CD8-positive, alpha-beta memory T cell (primary cell): Measurements from ENCODE around the gene ZBTB7A. TPM values are rescaled to one million over a fixed set of nuclear protein-coding genes. Genes with fewer than 3 reads are reported as not detected.

ENCODE experiments used
- CTCF ChIA-PET: fragments of 350-600 bp; sonication (Branson Sonifier 250); formaldehyde crosslinking; loops from one replicate; lab custom pipeline; 2021; ENCODE audit warnings: antibody characterized with exemption; lab: Charles Lee
- POLR2A ChIA-PET: fragments of 350-600 bp; sonication (Branson Sonifier 250); formaldehyde crosslinking; loops from one replicate; lab custom pipeline; 2021; ENCODE audit warnings: antibody characterized with exemption; lab: Charles Lee
- DNase-seq, 5 donors: peaks; one replicate each; pipeline versions ENCODE4 v3.0.0 to v3.0.0-alpha.2; 2020 to 2022; ENCODE audit warnings: mixed read lengths in 1 of 5
- H3K27ac ChIP-seq: one replicate; pipeline ENCODE4 v1.7.0; 2013; ENCODE audit warnings: low read depth, mild to moderate bottlenecking, low read length, moderate library complexity
- H3K27me3 ChIP-seq: 2 replicates; pipeline ENCODE4 v1.7.0; 2013; ENCODE audit warnings: low read length, mild to moderate bottlenecking; ENCODE audit not compliant: insufficient read depth, poor library complexity, severe bottlenecking
- H3K36me3 ChIP-seq: 2 replicates; pipeline ENCODE4 v1.7.0; 2013; ENCODE audit warnings: mild to moderate bottlenecking, low read length, moderate library complexity; ENCODE audit not compliant: insufficient read depth
- H3K4me1 ChIP-seq: 2 replicates; pipeline ENCODE4 v1.7.0; 2013; ENCODE audit warnings: mild to moderate bottlenecking, low read length, moderate library complexity; ENCODE audit not compliant: insufficient read depth
- H3K4me3 ChIP-seq: 2 replicates; pipeline ENCODE4 v1.7.0; 2013; ENCODE audit warnings: mild to moderate bottlenecking, low read length
- H3K9me3 ChIP-seq: 2 replicates; pipeline ENCODE4 v1.7.0; 2013; ENCODE audit warnings: mild to moderate bottlenecking, low read length
- H3K27ac Mint-ChIP-seq, 8 donors: one replicate each; pipeline ENCODE4 v1.8.0; 2020 to 2021; ENCODE audit warnings: mixed read lengths in 8 of 8, mild to moderate bottlenecking in 6 of 8, inconsistent platforms in 3 of 8, moderate library complexity in 3 of 8
- H3K27me3 Mint-ChIP-seq, 2 donors: one replicate each; pipeline ENCODE4 v1.8.0; 2020 to 2021; ENCODE audit warnings: mixed read lengths in 2 of 2, mild to moderate bottlenecking in 1 of 2, moderate library complexity in 1 of 2
- H3K36me3 Mint-ChIP-seq, 3 donors: one replicate each; pipeline ENCODE4 v1.8.0; 2020 to 2021; ENCODE audit warnings: mixed read lengths in 3 of 3, inconsistent platforms in 1 of 3, mild to moderate bottlenecking in 1 of 3
- H3K4me1 Mint-ChIP-seq, 3 donors: one replicate each; pipeline ENCODE4 v1.8.0; 2020 to 2021; ENCODE audit warnings: mixed read lengths in 3 of 3, inconsistent platforms in 1 of 3, mild to moderate bottlenecking in 1 of 3
- H3K4me3 Mint-ChIP-seq, 7 donors: one replicate each; pipeline ENCODE4 v1.8.0; 2020 to 2021; ENCODE audit warnings: mixed read lengths in 7 of 7, mild to moderate bottlenecking in 6 of 7, moderate library complexity in 4 of 7, inconsistent platforms in 2 of 7
- H3K9me3 Mint-ChIP-seq, 5 donors: one replicate each; pipeline ENCODE4 v1.8.0; 2020 to 2022; ENCODE audit warnings: mixed read lengths in 5 of 5, mild to moderate bottlenecking in 3 of 5, moderate library complexity in 2 of 5, inconsistent platforms in 1 of 5
- polyA plus RNA-seq: library from polyadenylated mRNA; unstranded; fragments of 300-500 nt; fragmentation: Illumina TruSeq; gene quantifications from one replicate; pipeline ENCODE4 v1.2.3, GENCODE V29; 2021
- total RNA-seq, 2 experiments: library from RNA; stranded (reverse); gene quantifications; one replicate each; pipeline ENCODE4 v1.2.3, GENCODE V29; 2021

Gene ZBTB7A
- total and polyA plus RNA-seq, 3 experiments from 2014 or later = 44.1 to 86.1 (median 46.8) TPM

GRCh38 chr19:4065430-4066175 lies 1.1 kb downstream of the ZBTB7A start:
- H3K36me3 Mint-ChIP-seq = peaks cover 0 to 14% (median 0%) of the 10 kb centered on the region in 3 donors
- H3K27ac Mint-ChIP-seq = peak overlapping the region in 7 of 8 donors; percentile 17 to 74 (median 51)
- H3K36me3 ChIP-seq = no peaks in the 10 kb centered on the region
- DNase-seq = peak; percentile 95 to 98 (median 98)
- no peaks in the 10 kb centered on the region for H3K9me3 ChIP-seq
- H3K9me3 Mint-ChIP-seq = no peaks in the 10 kb centered on the region
- H3K27ac ChIP-seq = no peak overlapping the region
- peaks cover 56% of the 10 kb centered on the region for H3K4me1 ChIP-seq
- H3K4me1 Mint-ChIP-seq = peaks cover 34 to 54% (median 38%) of the 10 kb centered on the region in 3 donors
- POLR2A ChIA-PET = interaction anchor here (0.7 to 3.6 kb wide), 9 partner anchors 8 to 81 kb away, joined by 3 to 35 read pairs (median 6); partner anchors contain the start of genes EEF2 and PIAS4
- no peaks in the 10 kb centered on the region for H3K27me3 ChIP-seq
- H3K4me3 ChIP-seq = no peak overlapping the region
- H3K27me3 Mint-ChIP-seq = peaks cover 0 to 3% of the 10 kb centered on the region in 2 donors
- peak overlapping the region; percentile 67 to 89 (median 80) for H3K4me3 Mint-ChIP-seq
- CTCF ChIA-PET = interaction anchor here (0.6 to 1.8 kb wide), 4 partner anchors 12 to 768 kb away, joined by 3 to 7 read pairs (median 4); partner anchors contain the start of gene EEF2

GRCh38 chr19:4064496-4065260 lies 2.0 kb downstream of the ZBTB7A start:
- CTCF ChIA-PET = interaction anchor here (1.1 to 1.3 kb wide), 3 partner anchors 56 to 79 kb away, joined by 3 to 4 read pairs (median 3); partner anchors contain the start of gene EEF2
- Histone ChIP-seq H3K9me3 (no peaks in the 10 kb centered on the region), H3K27ac (peak overlapping the region; percentile 70), H3K4me3 (peak overlapping the region; percentile 58), H3K36me3 (no peaks in the 10 kb centered on the region), H3K4me1 (peaks cover 60% of the 10 kb centered on the region), H3K27me3 (no peaks in the 10 kb centered on the region)
- Mint-ChIP-seq H3K27me3 (peaks cover 0 to 4% of the 10 kb centered on the region in 2 donors), H3K4me3 (peak overlapping the region; percentile 88 to 98 (median 91)), H3K9me3 (no peaks in the 10 kb centered on the region), H3K4me1 (peaks cover 36 to 59% (median 41%) of the 10 kb centered on the region in 3 donors), H3K27ac (peak overlapping the region in 6 of 8 donors; percentile 40 to 96 (median 52)), H3K36me3 (peaks cover 0 to 16% (median 0%) of the 10 kb centered on the region in 3 donors)
- peak; percentile 49 to 78 (median 64) for DNase-seq
- POLR2A ChIA-PET = interaction anchor here (0.7 to 1.0 kb wide), 3 partner anchors 40 to 80 kb away, joined by 3 to 6 read pairs (median 3); partner anchors contain the start of gene EEF2

GRCh38 chr19:4064149-4064495 lies 2.6 kb downstream of the ZBTB7A start:
- POLR2A ChIA-PET = interaction anchor here (1.0 kb wide), 1 partner anchor 40 kb away, joined by 3 read pairs; no protein-coding TSS in a partner anchor
- DNase-seq = no peak
- H3K27ac ChIP-seq = peak overlapping the region; percentile 70

DNA sequence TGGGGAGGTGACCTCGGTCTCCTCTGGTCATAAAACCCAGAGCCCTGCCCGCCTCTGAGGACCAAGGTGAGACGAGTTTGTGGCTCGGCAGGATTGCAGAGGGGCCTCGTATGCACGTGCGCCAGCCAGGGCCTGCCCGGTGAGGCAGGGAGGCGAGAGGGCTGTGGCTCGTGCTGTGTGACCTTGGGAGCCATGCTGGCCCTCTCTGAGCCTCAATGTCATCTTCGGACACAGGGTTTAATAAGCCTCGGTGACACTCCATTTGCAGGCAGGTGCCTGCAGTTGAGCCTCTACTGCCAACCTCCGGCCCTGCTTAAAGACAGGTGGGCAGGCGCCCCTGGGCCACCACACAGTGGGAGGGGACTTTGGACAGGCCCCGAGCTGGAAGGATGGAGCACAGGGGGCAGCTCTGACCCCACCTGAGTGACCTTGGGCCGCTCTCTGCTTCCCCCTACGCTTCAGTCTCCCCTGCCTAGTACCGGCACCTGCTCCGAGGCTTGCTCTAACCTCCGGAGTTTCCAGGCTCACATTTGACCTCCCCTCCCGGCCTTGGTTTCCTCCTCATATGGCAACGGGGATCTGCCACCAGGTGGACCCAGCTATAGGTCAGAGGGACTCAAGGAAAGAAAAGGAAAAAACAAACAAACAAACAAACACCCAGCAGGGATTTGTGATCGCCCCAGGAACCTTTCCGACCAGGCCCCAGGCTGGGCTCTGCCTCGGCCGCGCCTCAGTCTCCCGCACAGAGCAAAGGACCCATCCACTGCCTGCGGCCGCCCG lies 3.1 kb downstream of the ZBTB7A start:
- no peaks in the 10 kb centered on the region for H3K9me3 Mint-ChIP-seq
- CTCF ChIA-PET = interaction anchor here (1.1 to 1.3 kb wide), 2 partner anchors 55 to 73 kb away, joined by 3 to 4 read pairs; no protein-coding TSS in a partner anchor
- H3K4me3 Mint-ChIP-seq = peak overlapping the region; percentile 88 to 98 (median 91)
- Histone ChIP-seq H3K4me1 (peaks cover 59% of the 10 kb centered on the region), H3K36me3 (no peaks in the 10 kb centered on the region), H3K27ac (peak overlapping the region; percentile 70), H3K9me3 (no peaks in the 10 kb centered on the region), H3K27me3 (no peaks in the 10 kb centered on the region), H3K4me3 (peak overlapping the region; percentile 58)
- peaks cover 25 to 58% (median 32%) of the 10 kb centered on the region in 3 donors for H3K4me1 Mint-ChIP-seq
- no peak for DNase-seq
- H3K27me3 Mint-ChIP-seq = peaks cover 0 to 4% of the 10 kb centered on the region in 2 donors
- H3K36me3 Mint-ChIP-seq = peaks cover 0 to 16% (median 0%) of the 10 kb centered on the region in 3 donors
- H3K27ac Mint-ChIP-seq = peak overlapping the region; percentile 84 to 98 (median 94)
- POLR2A ChIA-PET = no interaction called here

More at GRCh38 chr19:4064149-4064495, 2.6 kb downstream of the ZBTB7A start:
- Histone ChIP-seq H3K4me1 (peaks cover 60% of the 10 kb centered on the region), H3K4me3 (peak overlapping the region; percentile 58), H3K9me3 (no peaks in the 10 kb centered on the region), H3K27me3 (no peaks in the 10 kb centered on the region), H3K36me3 (no peaks in the 10 kb centered on the region)
- CTCF ChIA-PET = interaction anchor here (1.1 to 1.3 kb wide), 3 partner anchors 55 to 78 kb away, joined by 3 to 4 read pairs (median 3); partner anchors contain the start of gene EEF2
- no peaks in the 10 kb centered on the region for H3K9me3 Mint-ChIP-seq
- peaks cover 30 to 59% (median 37%) of the 10 kb centered on the region in 3 donors for H3K4me1 Mint-ChIP-seq
- H3K27ac Mint-ChIP-seq = peak overlapping the region; percentile 84 to 98 (median 94)
- peaks cover 0 to 4% of the 10 kb centered on the region in 2 donors for H3K27me3 Mint-ChIP-seq
- H3K4me3 Mint-ChIP-seq = peak overlapping the region; percentile 88 to 98 (median 91)
- peaks cover 0 to 16% (median 0%) of the 10 kb centered on the region in 3 donors for H3K36me3 Mint-ChIP-seq

GRCh38 chr19:4062419-4063368 lies 4.0 kb downstream of the ZBTB7A start:
- Mint-ChIP-seq H3K27me3 (peaks cover 0 to 2% of the 10 kb centered on the region in 2 donors), H3K27ac (peak overlapping the region; percentile 29 to 96 (median 86)), H3K4me3 (peak overlapping the region; percentile 88 to 98 (median 91)), H3K4me1 (peaks cover 19 to 58% (median 30%) of the 10 kb centered on the region in 3 donors), H3K36me3 (peaks cover 0 to 17% (median 0%) of the 10 kb centered on the region in 3 donors), H3K9me3 (no peaks in the 10 kb centered on the region)
- ChIA-PET POLR2A (interaction anchor here (2.9 kb wide), 1 partner anchor 42 kb away, joined by 15 read pairs; no protein-coding TSS in a partner anchor), CTCF (interaction anchor here (1.5 kb wide), 1 partner anchor 77 kb away, joined by 5 read pairs; no protein-coding TSS in a partner anchor)
- H3K4me3 ChIP-seq = peak overlapping the region; percentile 58
- peaks cover 52% of the 10 kb centered on the region for H3K4me1 ChIP-seq
- H3K36me3 ChIP-seq = no peaks in the 10 kb centered on the region
- no peaks in the 10 kb centered on the region for H3K9me3 ChIP-seq
- H3K27me3 ChIP-seq = no peaks in the 10 kb centered on the region
- no peak overlapping the region for H3K27ac ChIP-seq
- DNase-seq = no peak

DNA sequence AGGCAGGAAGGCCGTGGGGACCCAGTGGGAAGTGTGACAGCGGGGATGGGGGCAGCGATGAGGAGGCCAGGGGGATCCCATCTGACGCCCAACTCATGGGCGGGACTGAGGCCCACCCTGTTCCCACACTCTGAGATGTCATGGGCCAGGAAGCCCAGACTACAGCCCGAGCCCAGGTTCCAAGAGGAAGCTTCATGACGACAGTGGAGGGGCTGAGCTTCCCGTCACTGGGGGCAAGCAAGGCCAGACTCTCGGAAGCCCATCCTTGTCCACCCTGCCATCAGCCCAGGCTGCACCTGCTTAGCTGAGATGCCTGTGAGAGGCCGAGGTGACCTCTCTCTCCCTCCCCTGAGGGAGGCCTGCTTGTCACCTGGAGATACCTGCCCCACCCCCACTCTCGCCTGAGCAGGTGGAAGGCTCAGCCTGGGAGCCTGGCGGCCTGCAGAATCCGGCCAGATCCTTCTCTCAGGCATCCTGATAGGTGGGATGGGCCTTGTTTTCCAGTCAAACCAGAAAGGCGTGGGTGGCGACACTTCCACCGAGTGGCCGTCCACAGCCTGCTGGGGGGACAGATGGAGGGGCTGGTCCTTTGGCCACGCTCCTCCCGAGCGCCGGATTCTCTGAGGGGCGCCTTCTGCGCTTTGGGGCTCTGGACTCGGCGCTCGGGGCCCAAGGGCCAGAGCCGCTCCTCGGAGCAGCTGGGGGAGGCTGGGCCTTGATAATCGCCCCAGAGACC lies 4.8 kb downstream of the ZBTB7A start:
- peaks cover 25 to 63% (median 34%) of the 10 kb centered on the region in 3 donors for H3K4me1 Mint-ChIP-seq
- Histone ChIP-seq H3K4me3 (no peak overlapping the region), H3K9me3 (no peaks in the 10 kb centered on the region), H3K4me1 (peaks cover 52% of the 10 kb centered on the region), H3K27me3 (no peaks in the 10 kb centered on the region), H3K27ac (peak overlapping the region; percentile 31), H3K36me3 (no peaks in the 10 kb centered on the region)
- H3K27ac Mint-ChIP-seq = peak overlapping the region in 7 of 8 donors; percentile 7 to 96 (median 74)
- peaks cover 0 to 3% of the 10 kb centered on the region in 2 donors for H3K27me3 Mint-ChIP-seq
- ChIA-PET CTCF (interaction anchor here (1.0 to 1.5 kb wide), 2 partner anchors 74 to 77 kb away, joined by 3 to 5 read pairs; no protein-coding TSS in a partner anchor), POLR2A (interaction anchor here (0.8 to 2.9 kb wide), 3 partner anchors 43 to 74 kb away, joined by 3 to 15 read pairs (median 3); no protein-coding TSS in a partner anchor)
- peaks cover 0 to 21% (median 0%) of the 10 kb centered on the region in 3 donors for H3K36me3 Mint-ChIP-seq
- H3K9me3 Mint-ChIP-seq = no peaks in the 10 kb centered on the region
- DNase-seq = no peak
- H3K4me3 Mint-ChIP-seq = peak overlapping the region; percentile 40 to 92 (median 83)
